ENCODE measurements around the gene SLC16A13.

SLC16A13 gene

GRCh38 chr17:7070712-7071111, 34.9 kb downstream of the SLC16A13 start:
- Histone ChIP-seq H3K36me3 (ENCODE audit: control insufficient read depth, insufficient read depth, low read length) (no peaks in the 10 kb centered on the region), H2AFZ (no peak overlapping the region), H3K4me2 (ENCODE audit: low read length) (no peak overlapping the region), H3K27ac (no peak overlapping the region), H3K79me2 (no peaks in the 10 kb centered on the region), H3K4me1 (no peaks in the 10 kb centered on the region), H3K4me3 (ENCODE audit: low read depth, low read length) (no peak overlapping the region), H3K27me3 (ENCODE audit: control insufficient read depth, insufficient read depth, low read length) (no peaks in the 10 kb centered on the region), H3K9ac (no peak overlapping the region), H3K9me3 (ENCODE audit: control insufficient read depth, low read length) (no peaks in the 10 kb centered on the region)
- TF ChIP-seq CTCF (IDR thresholded peaks at IDR 0.05), result no peak

GRCh38 chr17:7072406-7072805, 36.6 kb downstream of the SLC16A13 start:
- H3K4me2 ChIP-seq (ENCODE audit: low read length), result no peak overlapping the region
- H3K9ac ChIP-seq, result no peak overlapping the region
- no peak overlapping the region for H3K27ac ChIP-seq
- no peak for TF ChIP-seq CTCF (IDR thresholded peaks at IDR 0.05)
- no peaks in the 10 kb centered on the region for H3K36me3 ChIP-seq (ENCODE audit: control insufficient read depth, insufficient read depth, low read length)
- H3K27me3 ChIP-seq (ENCODE audit: control insufficient read depth, insufficient read depth, low read length), result no peaks in the 10 kb centered on the region
- H3K4me3 ChIP-seq (ENCODE audit: low read depth, low read length), result no peak overlapping the region
- no peaks in the 10 kb centered on the region for H3K79me2 ChIP-seq
- H2AFZ ChIP-seq, result no peak overlapping the region
- H3K4me1 ChIP-seq, result no peaks in the 10 kb centered on the region
- no peaks in the 10 kb centered on the region for H3K9me3 ChIP-seq (ENCODE audit: control insufficient read depth, low read length)

- no peak for TF ChIP-seq CTCF (IDR thresholded peaks at IDR 0.05)
- no peaks in the 10 kb centered on the region for H3K36me3 ChIP-seq (ENCODE audit: control insufficient read depth, insufficient read depth, low read length)
- no peak overlapping the region for H3K4me3 ChIP-seq (ENCODE audit: low read depth, low read length)
Observed at GRCh38 chr17:7074931-7075330, 39.1 kb downstream of the SLC16A13 start.

GRCh38 chr17:7077911-7078546, 42.2 kb downstream of the SLC16A13 start:
- Histone ChIP-seq H3K9ac (no peak overlapping the region), H3K36me3 (ENCODE audit: control insufficient read depth, insufficient read depth, low read length) (no peaks in the 10 kb centered on the region), H3K9me3 (ENCODE audit: control insufficient read depth, low read length) (no peaks in the 10 kb centered on the region)

More at GRCh38 chr17:7074931-7075330, 39.1 kb downstream of the SLC16A13 start:
- no peaks in the 10 kb centered on the region for H3K27me3 ChIP-seq (ENCODE audit: control insufficient read depth, insufficient read depth, low read length)
- H3K9me3 ChIP-seq (ENCODE audit: control insufficient read depth, low read length), result no peaks in the 10 kb centered on the region
- no peak overlapping the region for H2AFZ ChIP-seq
- H3K79me2 ChIP-seq, result no peaks in the 10 kb centered on the region
- H3K4me1 ChIP-seq, result no peaks in the 10 kb centered on the region
- no peak overlapping the region for H3K4me2 ChIP-seq (ENCODE audit: low read length)
- no peak overlapping the region for H3K27ac ChIP-seq
- no peak overlapping the region for H3K9ac ChIP-seq

More at GRCh38 chr17:7077911-7078546, 42.2 kb downstream of the SLC16A13 start:
- Histone ChIP-seq H3K27ac (no peak overlapping the region), H3K4me1 (no peaks in the 10 kb centered on the region), H2AFZ (no peak overlapping the region), H3K4me3 (ENCODE audit: low read depth, low read length) (no peak overlapping the region), H3K4me2 (ENCODE audit: low read length) (no peak overlapping the region), H3K27me3 (ENCODE audit: control insufficient read depth, insufficient read depth, low read length) (no peaks in the 10 kb centered on the region), H3K79me2 (no peaks in the 10 kb centered on the region)
- TF ChIP-seq CTCF (IDR thresholded peaks at IDR 0.05), result no peak

All from parathyroid adenoma (tissue), 2 donors.